Activated B cell treated with CpG ODN at 0.5 μM for 24 hours (primary cell): ENCODE measurements around the gene RNF220. TPM values are rescaled to one million over a fixed set of nuclear protein-coding genes. Genes with fewer than 3 reads are reported as not detected.

ENCODE experiments used
- ATAC-seq: fragments of 200-7000 bp; cut with Tn5 transposase; one replicate; pipeline ENCODE4 v1.10.0; 2021; ENCODE audit warnings: low read depth, mild to moderate bottlenecking, moderate library complexity
- CTCF ChIA-PET: fragments of 350-600 bp; sonication (Branson Sonifier 250); formaldehyde crosslinking; loops from one replicate; lab custom pipeline; 2021; ENCODE audit warnings: antibody characterized with exemption; lab: Charles Lee
- POLR2A ChIA-PET: fragments of 350-600 bp; sonication (Branson Sonifier 250); formaldehyde crosslinking; loops from one replicate; lab custom pipeline; 2021; ENCODE audit warnings: antibody characterized with exemption; lab: Charles Lee
- DNase-seq: peaks from one replicate; pipeline ENCODE4 v3.0.0; 2022
- H3K27ac Mint-ChIP-seq: one replicate; pipeline ENCODE4 v1.8.0; 2020; ENCODE audit warnings: mixed read lengths
- H3K27me3 Mint-ChIP-seq: one replicate; pipeline ENCODE4 v1.8.0; 2021; ENCODE audit warnings: mixed read lengths
- H3K36me3 Mint-ChIP-seq: one replicate; pipeline ENCODE4 v1.8.0; 2021; ENCODE audit warnings: low read depth, mixed read lengths
- H3K4me1 Mint-ChIP-seq: one replicate; pipeline ENCODE4 v1.8.0; 2021; ENCODE audit warnings: mixed read lengths
- H3K4me3 Mint-ChIP-seq: one replicate; pipeline ENCODE4 v1.8.0; 2020; ENCODE audit warnings: mild to moderate bottlenecking, mixed read lengths
- H3K9me3 Mint-ChIP-seq: one replicate; pipeline ENCODE4 v1.8.0; 2020; ENCODE audit warnings: mixed read lengths
- intact Hi-C: fragments of 100-400 bp; cut with micrococcal nuclease; formaldehyde crosslinking; loops from one replicate; pipeline ENCODE4 v1.15.1; 2024
- total RNA-seq: library from RNA; stranded (reverse); gene quantifications from 2 replicates; pipeline ENCODE4 v1.2.3, GENCODE V29; 2022
- TF ChIP-seq, protein P1 (sequence below): fragments of 200-600 bp; IDR thresholded peaks from one replicate; pipeline ENCODE4 v1.8.0; 2022; ENCODE audit warnings: antibody characterized with exemption, mild to moderate bottlenecking

Gene RNF220
- total RNA-seq, 1 donor from 2014 or later: 103 TPM

DNA sequence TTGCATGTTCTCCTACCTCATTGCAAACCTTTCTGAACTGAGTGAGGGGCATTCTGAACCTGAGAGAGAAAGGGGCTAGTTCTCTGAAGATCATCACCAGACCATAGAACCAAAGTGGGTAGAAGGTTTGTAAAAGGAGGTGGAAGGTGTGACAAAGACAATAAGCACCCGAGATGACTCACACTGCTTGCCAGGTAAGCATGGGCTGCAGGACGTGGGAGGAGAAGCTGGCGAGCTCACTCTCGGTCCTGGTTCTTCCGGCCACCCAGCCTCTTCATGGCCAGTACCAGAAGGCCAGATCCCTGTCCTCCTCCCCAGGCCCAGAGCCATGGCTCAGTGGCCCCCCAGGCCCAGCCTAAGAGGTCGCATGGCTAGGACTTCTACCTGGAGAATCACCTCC lies 140.9 kb downstream of the RNF220 start:
- ATAC-seq (no peak), DNase-seq (no peak)
- intact Hi-C loops: no loop called here
- Mint-ChIP-seq H3K27ac (no peak overlapping the region), H3K27me3 (peaks cover 6% of the 10 kb centered on the region), H3K36me3 (no peaks in the 10 kb centered on the region), H3K4me1 (no peaks in the 10 kb centered on the region), H3K9me3 (no peaks in the 10 kb centered on the region), H3K4me3 (no peak overlapping the region)
- CTCF ChIA-PET: no interaction called here
- TF ChIP-seq, protein P1, sequence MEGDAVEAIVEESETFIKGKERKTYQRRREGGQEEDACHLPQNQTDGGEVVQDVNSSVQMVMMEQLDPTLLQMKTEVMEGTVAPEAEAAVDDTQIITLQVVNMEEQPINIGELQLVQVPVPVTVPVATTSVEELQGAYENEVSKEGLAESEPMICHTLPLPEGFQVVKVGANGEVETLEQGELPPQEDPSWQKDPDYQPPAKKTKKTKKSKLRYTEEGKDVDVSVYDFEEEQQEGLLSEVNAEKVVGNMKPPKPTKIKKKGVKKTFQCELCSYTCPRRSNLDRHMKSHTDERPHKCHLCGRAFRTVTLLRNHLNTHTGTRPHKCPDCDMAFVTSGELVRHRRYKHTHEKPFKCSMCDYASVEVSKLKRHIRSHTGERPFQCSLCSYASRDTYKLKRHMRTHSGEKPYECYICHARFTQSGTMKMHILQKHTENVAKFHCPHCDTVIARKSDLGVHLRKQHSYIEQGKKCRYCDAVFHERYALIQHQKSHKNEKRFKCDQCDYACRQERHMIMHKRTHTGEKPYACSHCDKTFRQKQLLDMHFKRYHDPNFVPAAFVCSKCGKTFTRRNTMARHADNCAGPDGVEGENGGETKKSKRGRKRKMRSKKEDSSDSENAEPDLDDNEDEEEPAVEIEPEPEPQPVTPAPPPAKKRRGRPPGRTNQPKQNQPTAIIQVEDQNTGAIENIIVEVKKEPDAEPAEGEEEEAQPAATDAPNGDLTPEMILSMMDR: no peak
- POLR2A ChIA-PET: no interaction called here

DNA sequence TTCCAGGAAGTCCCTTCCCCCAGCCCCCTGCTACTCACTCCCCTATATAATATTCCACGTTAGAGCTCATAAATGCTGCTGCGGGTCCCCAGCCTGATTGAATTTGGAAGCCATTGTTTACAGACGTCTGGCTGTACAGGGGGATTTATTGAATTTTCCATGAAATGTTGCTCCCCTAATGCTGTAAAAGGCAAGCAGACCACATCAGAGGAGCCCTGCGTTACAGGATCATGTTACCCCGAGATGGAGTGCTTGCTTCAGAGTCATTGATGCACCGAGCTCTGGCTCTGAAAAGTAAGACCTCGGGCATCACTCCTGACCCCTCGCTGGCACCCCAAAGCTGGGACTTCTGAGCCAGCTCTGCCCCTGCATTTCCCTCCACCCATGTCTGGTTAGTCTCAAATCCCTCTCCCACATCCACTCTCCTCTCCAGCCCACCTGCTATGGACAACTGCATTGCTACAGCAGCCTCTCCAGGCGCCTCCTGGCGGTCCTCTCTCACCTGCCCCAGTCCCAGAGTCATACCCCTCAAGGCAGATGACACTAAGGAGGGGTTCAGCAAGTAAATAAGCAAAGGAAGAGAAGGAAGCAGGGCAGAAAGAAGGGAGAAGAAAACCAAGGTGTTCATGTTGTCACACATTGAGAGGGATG lies 141.5 kb downstream of the RNF220 start:
- ATAC-seq: no peak

DNA sequence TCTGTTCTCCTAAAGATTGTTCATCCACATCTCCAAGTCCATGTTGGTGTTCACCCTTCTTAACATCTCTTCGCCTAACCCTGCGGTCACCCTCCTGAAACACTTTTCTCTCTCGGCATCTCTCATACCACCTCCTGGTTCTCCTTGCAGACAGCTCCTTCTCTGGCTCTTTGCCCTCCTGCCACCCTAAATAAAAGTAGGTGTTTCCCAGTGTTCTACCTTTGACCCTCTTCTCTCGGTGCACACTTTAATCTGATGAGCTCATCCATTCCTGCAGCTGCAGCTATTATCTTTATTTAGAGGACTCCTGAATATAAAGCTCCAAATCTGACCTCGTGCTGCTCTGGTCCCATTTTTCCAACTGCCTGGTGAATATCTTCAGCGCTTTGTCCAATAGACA lies 142.3 kb downstream of the RNF220 start:
- H3K27ac Mint-ChIP-seq: no peak overlapping the region
- ChIA-PET POLR2A (no interaction called here), CTCF (no interaction called here)
- TF ChIP-seq, protein P1: no peak
- H3K9me3 Mint-ChIP-seq: no peaks in the 10 kb centered on the region
- no peak overlapping the region for H3K4me3 Mint-ChIP-seq
- DNase-seq (no peak), ATAC-seq (no peak)
- intact Hi-C loops: no loop called here
- H3K36me3 Mint-ChIP-seq: no peaks in the 10 kb centered on the region
- H3K4me1 Mint-ChIP-seq: no peaks in the 10 kb centered on the region
- H3K27me3 Mint-ChIP-seq: peaks cover 2% of the 10 kb centered on the region

More for the DNA sequence above, 141.5 kb downstream of the RNF220 start:
- Mint-ChIP-seq H3K4me3 (no peak overlapping the region), H3K36me3 (no peaks in the 10 kb centered on the region), H3K4me1 (no peaks in the 10 kb centered on the region), H3K27me3 (peaks cover 6% of the 10 kb centered on the region), H3K9me3 (no peaks in the 10 kb centered on the region), H3K27ac (no peak overlapping the region)
- intact Hi-C loops: no loop called here
- POLR2A ChIA-PET: no interaction called here
- TF ChIP-seq, protein P1: no peak
- CTCF ChIA-PET: no interaction called here
- DNase-seq: no peak

GRCh38 chr1:44547837-44548236 lies 142.8 kb downstream of the RNF220 start:
- ChIA-PET POLR2A (no interaction called here), CTCF (no interaction called here)
- Mint-ChIP-seq H3K9me3 (no peaks in the 10 kb centered on the region), H3K36me3 (no peaks in the 10 kb centered on the region), H3K27me3 (peaks cover 3% of the 10 kb centered on the region), H3K27ac (no peak overlapping the region), H3K4me3 (no peak overlapping the region), H3K4me1 (no peaks in the 10 kb centered on the region)
- ATAC-seq (no peak), DNase-seq (no peak)
- intact Hi-C loops: no loop called here
- TF ChIP-seq, protein P1: no peak

GRCh38 chr1:44549510-44549909 lies 144.5 kb downstream of the RNF220 start:
- Mint-ChIP-seq H3K9me3 (no peaks in the 10 kb centered on the region), H3K4me1 (no peaks in the 10 kb centered on the region), H3K27me3 (peaks cover 5% of the 10 kb centered on the region), H3K4me3 (no peak overlapping the region), H3K36me3 (no peaks in the 10 kb centered on the region), H3K27ac (no peak overlapping the region)
- TF ChIP-seq, protein P1: no peak
- intact Hi-C loops: no loop called here
- CTCF ChIA-PET: no interaction called here
- POLR2A ChIA-PET: no interaction called here
- ATAC-seq (no peak), DNase-seq (no peak)
